ENCODE data around the gene PCSK6.

The PCSK6 gene

GRCh38 chr15:101322016-101322695 is 167.4 kb downstream of the PCSK6 start:
- DNase-seq: no peak

GRCh38 chr15:101320501-101321052 is 168.9 kb downstream of the PCSK6 start:
- DNase-seq: peak; percentile 50

- DNase-seq: no peak
Observed at GRCh38 chr15:101318839-101319238, 170.7 kb downstream of the PCSK6 start.

- no peak for DNase-seq
Observed at GRCh38 chr15:101318147-101318819, 171.2 kb downstream of the PCSK6 start.

- no peak for DNase-seq
Observed at GRCh38 chr15:101317336-101317872, 172.1 kb downstream of the PCSK6 start.

- DNase-seq: no peak
Observed at GRCh38 chr15:101316529-101316928, 173.0 kb downstream of the PCSK6 start.

GRCh38 chr15:101315736-101316135 is 173.8 kb downstream of the PCSK6 start:
- DNase-seq: no peak

GRCh38 chr15:101314336-101315125 is 175.0 kb downstream of the PCSK6 start:
- DNase-seq: no peak

GRCh38 chr15:101313041-101313761 is 176.3 kb downstream of the PCSK6 start:
- no peak for DNase-seq

GRCh38 chr15:101310508-101310907 is 179.0 kb downstream of the PCSK6 start:
- no peak for DNase-seq

GRCh38 chr15:101310161-101310480 is 179.4 kb downstream of the PCSK6 start:
- no peak for DNase-seq

- DNase-seq: no peak
Observed at GRCh38 chr15:101309436-101310160, 179.9 kb downstream of the PCSK6 start.

- DNase-seq: no peak
Observed at GRCh38 chr15:101308604-101309435, 180.7 kb downstream of the PCSK6 start.

- DNase-seq: no peak
Observed at GRCh38 chr15:101307897-101308603, 181.5 kb downstream of the PCSK6 start.

GRCh38 chr15:101307048-101307896 is 182.2 kb downstream of the PCSK6 start:
- DNase-seq: no peak

GRCh38 chr15:101306341-101307047 is 183.0 kb downstream of the PCSK6 start:
- no peak for DNase-seq

- DNase-seq: no peak
Observed at GRCh38 chr15:101305820-101306255, 183.7 kb downstream of the PCSK6 start.

GRCh38 chr15:101303408-101303807 is 186.1 kb downstream of the PCSK6 start:
- DNase-seq: no peak
